ENCODE results near the gene MMEL1. TPM values are rescaled to one million over a fixed set of nuclear protein-coding genes. Genes with fewer than 3 reads are reported as not detected.

The MMEL1 gene
- total and polyA plus RNA-seq, 2 donors (not counting 1 experiment from before 2014, with no cell fraction given), result not detected

DNA sequence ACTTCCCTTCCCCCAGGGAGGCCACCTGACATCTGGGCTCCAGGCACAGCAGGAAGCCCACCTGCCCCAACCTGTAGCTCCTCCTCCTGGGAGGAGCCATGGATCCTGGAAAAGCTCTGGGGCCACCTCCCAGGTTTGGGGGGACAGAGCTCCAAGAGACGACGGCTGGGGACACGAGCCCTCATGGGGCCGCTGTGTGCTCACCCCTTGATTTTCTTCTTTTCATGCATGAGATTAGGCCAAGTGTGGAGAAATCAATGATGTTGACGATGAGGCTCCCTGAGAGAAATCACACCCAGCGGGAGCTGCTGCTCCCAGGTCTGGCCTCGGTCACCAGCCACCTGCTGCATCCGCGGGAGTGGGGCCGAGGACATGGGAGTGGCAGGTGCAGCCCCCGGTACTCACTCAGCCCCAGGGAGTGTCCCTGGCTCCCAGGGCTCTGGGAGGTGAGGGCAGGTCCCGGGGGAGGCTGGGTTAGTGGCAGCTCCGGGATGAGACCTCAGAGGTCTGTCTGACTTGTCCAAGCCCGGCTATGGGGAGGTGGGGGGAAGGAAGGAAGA lies 67.9 kb downstream of the MMEL1 start:
- H3K27ac ChIP-seq (ENCODE audit: low read length in 2 of 2), result no peak overlapping the region
- Mint-ChIP-seq H3K9me3 (ENCODE audit: insufficient read depth) (no peaks in the 10 kb centered on the region), H3K27ac (no peak overlapping the region), H3K4me1 (peaks cover 5% of the 10 kb centered on the region), H3K4me3 (no peak overlapping the region), H3K27me3 (no peaks in the 10 kb centered on the region)
- ChIA-PET CTCF (interaction anchor here (1.1 kb wide), 1 partner anchor 16 kb away, joined by 3 read pairs; no protein-coding TSS in a partner anchor), POLR2A (interaction anchor here (1.1 to 2.0 kb wide), 2 partner anchors 8 to 20 kb away, joined by 5 to 7 read pairs; partner anchors contain the start of gene TNFRSF14)
- peaks cover 15% of the 10 kb centered on the region for H4K20me1 ChIP-seq (ENCODE audit: control insufficient read depth, insufficient read depth, low read length, poor library complexity, severe bottlenecking)
- no peaks in the 10 kb centered on the region for H3K9me3 ChIP-seq (ENCODE audit: control extremely low read depth in 1 of 3, control insufficient read depth in 2 of 3, insufficient read depth in 1 of 3, low read length in 2 of 3)
- H3K4me2 ChIP-seq (replicated peaks; ENCODE audit: low read depth, low read length, poor library complexity, severe bottlenecking), result no peak overlapping the region
- 68% methylated on average over 14 of the region's 14 CpGs for WGBS (ENCODE audit: insufficient coverage)
- H3K36me3 ChIP-seq (replicated peaks in 1 of 2; ENCODE audit: control extremely low read depth in 1 of 2, control insufficient read depth in 1 of 2, extremely low read depth in 1 of 2, insufficient read depth in 2 of 2, low read length in 1 of 2), result peaks cover 0 to 31% of the 10 kb centered on the region in 2 experiments
- DNase-seq (no peak), ATAC-seq (ENCODE audit: low read depth) (no peak)
- no peak overlapping the region for H2AFZ ChIP-seq (ENCODE audit: insufficient read depth, low read depth, low read length, poor library complexity, severe bottlenecking)
- intact Hi-C loops (cut with micrococcal nuclease), result no loop called here
- H3K9ac ChIP-seq (ENCODE audit: low read length), result no peak overlapping the region
- H3K27me3 ChIP-seq (replicated peaks in 1 of 4; ENCODE audit: control extremely low read depth in 1 of 4, control insufficient read depth in 3 of 4, insufficient read depth in 4 of 4, low read length in 3 of 4), result no peaks in the 10 kb centered on the region
- H3K4me1 ChIP-seq (ENCODE audit: control insufficient read depth in 2 of 2, insufficient read depth in 2 of 2, low read length in 2 of 2), result no peaks in the 10 kb centered on the region
- H3K4me3 ChIP-seq (ENCODE audit: control extremely low read depth in 1 of 5, extremely low read depth in 1 of 5, insufficient read depth in 1 of 5, low read depth in 2 of 5, low read length in 4 of 5), result no peak overlapping the region
- H3K79me2 ChIP-seq (ENCODE audit: control insufficient read depth, insufficient read depth, low read length), result no peaks in the 10 kb centered on the region
- TF ChIP-seq, protein P1, sequence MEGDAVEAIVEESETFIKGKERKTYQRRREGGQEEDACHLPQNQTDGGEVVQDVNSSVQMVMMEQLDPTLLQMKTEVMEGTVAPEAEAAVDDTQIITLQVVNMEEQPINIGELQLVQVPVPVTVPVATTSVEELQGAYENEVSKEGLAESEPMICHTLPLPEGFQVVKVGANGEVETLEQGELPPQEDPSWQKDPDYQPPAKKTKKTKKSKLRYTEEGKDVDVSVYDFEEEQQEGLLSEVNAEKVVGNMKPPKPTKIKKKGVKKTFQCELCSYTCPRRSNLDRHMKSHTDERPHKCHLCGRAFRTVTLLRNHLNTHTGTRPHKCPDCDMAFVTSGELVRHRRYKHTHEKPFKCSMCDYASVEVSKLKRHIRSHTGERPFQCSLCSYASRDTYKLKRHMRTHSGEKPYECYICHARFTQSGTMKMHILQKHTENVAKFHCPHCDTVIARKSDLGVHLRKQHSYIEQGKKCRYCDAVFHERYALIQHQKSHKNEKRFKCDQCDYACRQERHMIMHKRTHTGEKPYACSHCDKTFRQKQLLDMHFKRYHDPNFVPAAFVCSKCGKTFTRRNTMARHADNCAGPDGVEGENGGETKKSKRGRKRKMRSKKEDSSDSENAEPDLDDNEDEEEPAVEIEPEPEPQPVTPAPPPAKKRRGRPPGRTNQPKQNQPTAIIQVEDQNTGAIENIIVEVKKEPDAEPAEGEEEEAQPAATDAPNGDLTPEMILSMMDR (IDR thresholded peaks at IDR 0.05), result no peak
- no peak for TF ChIP-seq EZH2 (IDR thresholded peaks at IDR 0.05; ENCODE audit: borderline replicate concordance, insufficient read depth, low read depth, low read length, poor library complexity, severe bottlenecking)

DNA sequence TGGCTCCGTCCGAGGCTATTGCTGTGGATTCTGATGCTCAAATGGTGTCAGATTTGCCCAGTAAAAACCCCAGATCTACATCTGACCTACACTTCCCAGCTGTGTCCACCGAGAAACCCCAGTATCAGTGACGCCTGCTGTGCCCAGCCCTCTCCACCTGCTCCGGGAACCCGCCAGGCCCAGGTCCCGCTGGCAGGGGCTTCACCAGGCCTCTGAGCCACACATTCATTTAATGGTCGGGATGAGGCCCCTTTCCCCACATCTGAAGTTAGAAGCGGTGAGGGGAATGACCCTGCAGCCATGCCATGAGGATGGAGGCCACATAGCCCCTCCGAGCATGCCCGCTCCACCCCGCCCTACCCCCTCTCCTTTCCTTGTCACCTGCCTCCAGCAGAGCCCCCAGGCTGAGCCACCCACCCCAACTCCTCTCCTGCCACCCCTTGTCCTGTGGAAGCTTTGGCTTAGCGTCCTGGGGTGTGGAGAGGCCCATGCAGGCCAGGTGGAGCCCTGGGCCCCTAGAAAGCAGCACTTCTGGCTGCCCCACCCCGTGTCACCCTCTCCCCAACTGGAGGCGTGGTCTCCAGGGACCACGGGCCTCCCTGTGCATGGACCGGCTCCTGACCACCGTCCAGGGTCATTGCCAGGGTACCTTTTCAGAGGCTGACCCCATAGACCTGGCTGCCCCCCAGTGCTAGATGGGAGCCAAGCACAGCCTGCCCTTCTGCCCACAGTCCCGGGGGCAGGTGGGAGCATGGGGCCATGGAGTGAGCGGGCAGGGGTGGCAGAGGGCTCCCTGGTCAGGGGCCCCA lies 68.6 kb downstream of the MMEL1 start:
- peaks cover 5% of the 10 kb centered on the region for H3K4me1 Mint-ChIP-seq
- no peaks in the 10 kb centered on the region for H3K27me3 Mint-ChIP-seq
- Histone ChIP-seq H4K20me1 (ENCODE audit: control insufficient read depth, insufficient read depth, low read length, poor library complexity, severe bottlenecking) (peaks cover 15% of the 10 kb centered on the region), H3K79me2 (ENCODE audit: control insufficient read depth, insufficient read depth, low read length) (no peaks in the 10 kb centered on the region), H2AFZ (ENCODE audit: insufficient read depth, low read depth, low read length, poor library complexity, severe bottlenecking) (no peak overlapping the region), H3K27ac (ENCODE audit: low read length in 2 of 2) (no peak overlapping the region), H3K4me3 (ENCODE audit: control extremely low read depth in 1 of 5, extremely low read depth in 1 of 5, insufficient read depth in 1 of 5, low read depth in 2 of 5, low read length in 4 of 5) (no peak overlapping the region), H3K36me3 (replicated peaks in 1 of 2; ENCODE audit: control extremely low read depth in 1 of 2, control insufficient read depth in 1 of 2, extremely low read depth in 1 of 2, insufficient read depth in 2 of 2, low read length in 1 of 2) (peaks cover 0 to 38% of the 10 kb centered on the region in 2 experiments), H3K4me1 (ENCODE audit: control insufficient read depth in 2 of 2, insufficient read depth in 2 of 2, low read length in 2 of 2) (no peaks in the 10 kb centered on the region), H3K9me3 (ENCODE audit: control extremely low read depth in 1 of 3, control insufficient read depth in 2 of 3, insufficient read depth in 1 of 3, low read length in 2 of 3) (no peaks in the 10 kb centered on the region), H3K27me3 (replicated peaks in 1 of 4; ENCODE audit: control extremely low read depth in 1 of 4, control insufficient read depth in 3 of 4, insufficient read depth in 4 of 4, low read length in 3 of 4) (no peaks in the 10 kb centered on the region), H3K4me2 (replicated peaks; ENCODE audit: low read depth, low read length, poor library complexity, severe bottlenecking) (no peak overlapping the region), H3K9ac (ENCODE audit: low read length) (no peak overlapping the region)
- H3K4me3 Mint-ChIP-seq, result no peak overlapping the region
- TF ChIP-seq, protein P1 (IDR thresholded peaks at IDR 0.05), result no peak
- TF ChIP-seq EZH2 (IDR thresholded peaks at IDR 0.05; ENCODE audit: borderline replicate concordance, insufficient read depth, low read depth, low read length, poor library complexity, severe bottlenecking), result no peak
- no peak for ATAC-seq (ENCODE audit: low read depth)
- H3K9me3 Mint-ChIP-seq (ENCODE audit: insufficient read depth), result no peaks in the 10 kb centered on the region
- DNase-seq, result no peak
- ChIA-PET POLR2A (interaction anchor here (2.0 to 2.5 kb wide), 2 partner anchors 8 to 21 kb away, joined by 7 to 18 read pairs; partner anchors contain the start of genes PRXL2B and TNFRSF14), CTCF (interaction anchor here (1.0 to 1.1 kb wide), 2 partner anchors 17 to 222 kb away, joined by 3 read pairs; no protein-coding TSS in a partner anchor)
- 83% methylated on average over 16 of the region's 20 CpGs for WGBS (ENCODE audit: insufficient coverage)
- intact Hi-C loops (cut with micrococcal nuclease), result no loop called here
- H3K27ac Mint-ChIP-seq, result no peak overlapping the region

Measured in B cell (primary cell).